ENCODE results near the gene SUPT20HL1.
"Not testable (repeated sequence)": the region's sequence is repeated elsewhere in the genome, so short reads cannot be mapped to it uniquely, and the experiment has no call there.

The SUPT20HL1 gene

GRCh38 chrX:24360272-24360671, at the start of gene SUPT20HL1:
Gene SUPT20HL1, plus strand, starts transcription at chrX:24360639. Its CDS starts 2,122 bp downstream, at chrX:24362761.
- DNase-seq (ENCODE audit: low spot score): no peak

DNA sequence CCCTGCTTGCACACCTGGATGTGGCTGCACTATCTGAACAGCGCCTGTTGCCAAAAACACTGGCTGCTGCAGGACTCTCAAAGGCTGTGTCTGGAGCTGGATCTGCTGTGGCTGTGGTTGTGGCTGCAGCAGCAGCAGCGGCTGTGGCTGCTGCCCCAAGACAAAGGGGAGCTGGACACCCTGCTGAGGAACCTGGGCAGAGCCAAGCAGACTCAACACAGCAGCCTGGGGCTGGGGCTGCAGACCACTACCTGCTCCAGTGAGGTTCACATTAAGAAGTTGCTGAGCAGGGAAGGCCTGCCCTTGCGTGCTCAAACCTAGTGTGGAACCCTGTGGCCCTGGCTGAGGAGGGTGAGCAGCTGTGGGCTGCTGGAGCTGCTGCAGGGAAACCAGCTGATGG, 49.5 kb upstream of the SUPT20HL1 start:
- not testable (repeated sequence) for DNase-seq (ENCODE audit: low spot score)

DNA sequence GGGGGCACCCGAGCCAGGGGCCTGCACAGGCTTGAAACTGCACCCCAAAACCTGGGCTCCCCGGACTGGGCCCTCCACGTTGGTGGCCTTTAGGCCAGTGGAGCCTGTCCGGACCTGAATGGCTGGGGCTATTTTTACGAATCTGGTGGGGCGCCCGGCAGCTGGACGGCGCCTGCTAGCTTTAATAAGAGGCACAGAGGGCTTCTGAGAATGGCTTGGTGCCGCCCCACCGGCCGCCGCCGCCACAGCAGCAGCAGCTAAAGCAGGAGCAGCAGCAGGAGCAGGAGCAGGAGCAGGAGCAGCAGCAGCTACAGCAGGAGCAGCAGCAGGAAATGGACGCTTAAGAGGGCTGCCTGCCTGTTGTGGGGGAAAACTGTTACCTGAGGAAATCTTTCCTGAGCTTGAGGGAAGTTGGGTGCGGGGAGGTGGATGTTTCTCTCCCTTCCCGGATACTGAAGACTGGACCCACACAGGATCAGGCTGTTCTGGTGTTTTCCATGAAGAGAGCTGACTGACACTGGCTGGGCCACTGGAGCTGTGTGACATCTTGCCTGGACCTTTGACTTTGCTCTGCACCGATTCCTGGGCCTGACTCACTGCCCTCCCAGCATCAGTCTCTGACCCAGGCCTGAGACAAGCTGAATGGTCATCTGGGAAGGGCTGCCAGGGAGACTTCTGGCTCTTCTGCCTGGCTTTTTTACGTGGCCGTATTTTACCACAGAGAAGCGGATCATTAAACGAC, 48.8 kb upstream of the SUPT20HL1 start:
- DNase-seq (ENCODE audit: low spot score): not testable (repeated sequence)

GRCh38 chrX:24312249-24312607, 48.2 kb upstream of the SUPT20HL1 start:
- DNase-seq (ENCODE audit: low spot score): not testable (repeated sequence)

GRCh38 chrX:24314019-24314635, 46.3 kb upstream of the SUPT20HL1 start, which contains the start of gene SUPT20HL2:
Gene SUPT20HL2, minus strand, starts transcription at chrX:24314069. Its CDS starts 754 bp downstream, at chrX:24313315.
- no peak for DNase-seq (ENCODE audit: low spot score)

DNA sequence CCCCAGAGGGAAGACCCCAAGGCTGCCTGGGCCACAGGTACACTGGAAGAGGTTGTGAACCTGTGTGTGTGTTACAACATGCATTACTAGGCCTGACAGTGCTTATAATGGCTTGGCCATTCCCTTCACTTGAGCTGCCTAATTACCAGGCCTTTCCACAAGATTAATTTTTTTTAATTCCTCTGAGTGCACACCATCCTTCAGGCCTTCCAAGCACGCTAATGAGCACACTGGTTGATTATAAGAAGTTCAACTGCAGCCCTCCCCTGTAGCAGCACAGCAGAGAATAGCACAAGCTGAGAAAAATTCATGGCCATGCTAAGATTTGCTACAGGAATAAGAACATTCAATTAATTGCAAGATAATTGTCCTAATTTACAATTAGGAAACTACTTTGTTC, 44.3 kb upstream of the SUPT20HL1 start:
- DNase-seq (ENCODE audit: low spot score): no peak

DNA sequence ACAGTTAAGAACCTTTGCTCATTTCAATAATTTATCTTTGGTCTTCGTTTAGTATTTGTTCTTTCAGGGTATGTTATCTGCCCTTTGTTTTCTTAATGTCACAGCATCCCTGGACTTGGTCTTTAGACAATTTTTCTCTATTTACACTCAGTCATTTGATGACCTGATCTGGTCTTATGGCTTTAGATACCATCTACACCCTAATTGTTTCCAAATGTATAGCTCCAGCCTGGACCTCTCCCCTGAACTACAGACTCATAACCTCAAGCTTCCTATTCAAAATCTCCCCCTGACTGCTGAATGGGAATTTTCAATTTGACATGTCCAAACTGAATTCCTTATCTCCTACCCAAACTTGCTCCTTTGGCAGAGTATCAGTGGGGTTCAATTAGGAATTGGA, 42.9 kb upstream of the SUPT20HL1 start:
- DNase-seq (ENCODE audit: low spot score): no peak

DNA sequence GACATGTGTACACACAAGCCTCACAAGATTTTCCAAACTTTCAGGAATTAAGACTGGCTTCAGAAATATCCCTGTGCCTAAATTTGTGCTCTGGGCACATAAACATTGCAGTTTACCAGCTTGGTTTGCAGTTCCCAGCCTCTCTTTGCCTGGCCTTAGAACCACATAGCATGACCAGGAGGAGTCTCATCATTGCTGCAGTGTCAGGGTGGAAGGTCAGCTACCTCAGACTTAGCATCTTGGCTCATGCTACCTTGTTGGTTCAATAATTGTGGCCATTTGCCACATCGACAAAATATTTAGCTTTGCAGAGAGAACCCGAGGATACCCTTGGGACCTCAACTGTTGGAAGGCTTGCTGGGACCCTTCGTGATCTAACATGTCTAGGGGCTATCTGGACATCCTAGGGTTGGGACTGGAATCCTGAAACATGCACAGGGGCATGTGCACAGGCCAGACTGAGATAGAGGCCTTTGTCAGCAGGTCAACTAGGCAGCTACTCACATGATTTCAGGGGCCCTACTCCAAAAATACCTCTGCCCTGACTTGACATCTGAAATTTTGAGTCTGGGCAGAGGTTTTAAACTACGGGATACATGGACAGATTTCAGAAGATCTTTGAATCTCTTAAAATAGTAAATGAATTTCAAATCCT, 38.6 kb upstream of the SUPT20HL1 start:
- no peak for DNase-seq (ENCODE audit: low spot score)

- no peak for DNase-seq (ENCODE audit: low spot score)
Observed at GRCh38 chrX:24325231-24325630, 35.2 kb upstream of the SUPT20HL1 start.

GRCh38 chrX:24332878-24333277, 27.6 kb upstream of the SUPT20HL1 start:
- DNase-seq (ENCODE audit: low spot score): no peak

- no peak for DNase-seq (ENCODE audit: low spot score)
Observed at GRCh38 chrX:24333371-24333770, 27.1 kb upstream of the SUPT20HL1 start.

DNA sequence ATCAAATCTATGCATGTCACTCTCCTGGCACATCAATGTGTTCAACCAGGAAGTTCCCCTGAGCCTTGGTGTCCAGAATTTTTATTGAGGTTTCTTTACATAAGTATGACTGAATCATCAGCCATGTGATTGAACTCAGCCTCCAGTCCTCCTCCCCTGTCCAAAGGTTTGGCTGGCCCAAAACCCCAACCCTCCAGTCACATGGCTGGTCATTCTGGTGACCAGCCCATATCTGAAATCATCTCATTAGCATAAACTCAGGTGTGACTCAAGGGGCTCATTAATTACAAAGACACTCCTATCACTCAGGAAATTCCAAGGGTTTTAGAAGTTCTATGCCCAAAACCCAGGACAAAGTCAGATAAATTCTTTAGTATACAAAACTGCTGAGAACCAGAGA, 26.0 kb upstream of the SUPT20HL1 start:
- DNase-seq (ENCODE audit: low spot score): no peak

DNA sequence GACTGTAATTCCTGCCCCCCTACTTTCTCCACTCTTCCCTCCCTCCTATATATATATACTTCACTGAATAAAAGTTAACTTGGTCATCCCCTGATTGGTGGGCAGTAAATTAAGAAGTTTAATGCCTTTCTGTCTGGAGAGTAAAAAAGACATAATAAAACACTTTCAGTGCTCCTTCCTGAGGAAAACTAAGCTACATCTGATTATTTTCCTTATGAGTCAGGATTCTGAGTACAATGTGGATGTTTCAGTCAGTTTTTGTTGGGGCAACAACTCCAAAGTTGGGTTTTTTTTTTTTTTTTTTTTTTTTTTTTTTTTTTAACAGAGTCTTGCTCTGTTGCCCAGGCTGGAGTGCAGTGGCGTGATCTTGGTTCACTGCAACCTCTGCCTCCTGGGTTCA, 24.6 kb upstream of the SUPT20HL1 start:
- DNase-seq (ENCODE audit: low spot score): no peak

- DNase-seq (ENCODE audit: low spot score): no peak
Observed at GRCh38 chrX:24339911-24340310, 20.5 kb upstream of the SUPT20HL1 start.

DNA sequence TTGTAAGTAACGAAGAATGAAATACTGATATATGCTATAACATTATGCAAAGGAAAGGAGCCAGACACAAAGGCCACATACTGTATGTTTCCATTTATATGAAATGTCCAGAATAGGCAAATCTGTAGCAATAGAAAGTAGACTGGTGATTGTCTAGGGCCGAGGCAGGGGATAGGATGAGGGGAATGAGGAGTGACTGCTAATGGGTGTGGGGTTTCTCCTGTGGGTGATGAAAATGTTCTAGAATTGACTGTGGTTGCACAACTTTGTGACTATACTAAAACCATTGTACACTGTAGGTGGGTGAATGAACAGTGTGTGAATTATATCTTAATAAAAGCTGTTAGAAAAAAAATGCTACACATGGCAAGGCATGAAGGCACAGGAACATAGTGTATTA, 19.9 kb upstream of the SUPT20HL1 start:
- DNase-seq (ENCODE audit: low spot score): no peak

GRCh38 chrX:24341795-24342194, 18.6 kb upstream of the SUPT20HL1 start:
- peak; percentile 64 for DNase-seq (ENCODE audit: low spot score)

DNA sequence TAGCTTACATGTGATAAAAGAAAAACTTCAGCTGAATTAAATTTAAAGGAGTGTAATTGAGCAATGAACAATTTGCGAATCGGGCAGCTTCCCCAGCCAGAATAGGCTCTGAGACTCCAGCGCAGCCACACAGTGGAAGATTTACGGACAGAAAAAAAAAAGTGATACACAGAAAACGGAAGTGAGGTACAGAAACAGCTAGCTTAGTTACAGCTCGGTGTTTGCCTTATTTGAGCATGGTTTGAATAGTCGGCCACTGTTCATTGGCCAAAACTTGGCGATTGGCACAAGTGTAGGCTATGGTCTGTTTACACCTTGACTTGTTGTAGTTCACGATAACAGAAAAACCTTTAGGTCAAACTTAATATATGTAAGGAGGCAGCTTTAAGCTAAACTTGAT, 16.7 kb upstream of the SUPT20HL1 start:
- no peak for DNase-seq (ENCODE audit: low spot score)

DNA sequence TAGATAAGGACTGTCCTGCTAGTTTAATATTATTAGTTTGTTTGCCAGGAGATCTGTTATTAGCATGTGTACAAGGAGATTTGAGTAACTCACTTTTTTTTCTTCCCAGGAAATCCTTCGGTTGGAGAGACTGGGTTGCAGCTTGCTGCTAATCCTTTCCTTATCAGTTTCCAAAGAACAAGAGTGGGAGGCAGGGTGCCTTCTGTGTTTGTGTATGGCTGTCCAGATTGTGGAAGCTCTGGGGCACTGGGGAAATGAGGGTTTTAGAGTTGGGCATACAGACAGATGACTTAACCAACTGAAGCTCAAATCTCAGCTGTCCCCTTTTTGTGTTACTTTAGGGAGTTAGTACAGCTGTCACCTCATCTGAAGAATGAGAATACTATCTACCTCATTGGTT, 12.6 kb upstream of the SUPT20HL1 start:
- no peak for DNase-seq (ENCODE audit: low spot score)

GRCh38 chrX:24350217-24350616, 10.2 kb upstream of the SUPT20HL1 start:
- DNase-seq (ENCODE audit: low spot score): no peak

DNA sequence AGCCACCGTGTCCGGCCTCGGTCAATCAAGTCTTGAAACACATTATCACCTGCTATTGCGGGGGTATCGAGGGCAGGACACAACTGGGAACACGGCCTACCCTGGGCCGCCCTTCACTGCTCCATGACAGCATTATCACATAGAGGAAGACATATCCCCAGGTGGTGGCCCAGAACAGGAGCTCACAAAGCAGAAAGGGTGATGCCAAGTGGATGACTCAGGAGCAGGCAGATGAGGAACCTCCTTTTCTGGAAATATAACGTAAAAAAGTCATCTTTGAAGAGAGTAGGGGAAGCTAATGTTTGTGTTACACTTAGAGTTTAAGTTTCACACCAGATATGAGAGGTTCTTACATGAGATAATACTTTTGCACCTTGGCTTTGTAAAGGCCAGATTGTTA, 5.3 kb upstream of the SUPT20HL1 start:
- DNase-seq (ENCODE audit: low spot score): no peak

GRCh38 chrX:24357106-24357505, 3.3 kb upstream of the SUPT20HL1 start:
- peak; percentile 25 for DNase-seq (ENCODE audit: low spot score)

GRCh38 chrX:24362089-24362745, 1.8 kb downstream of the SUPT20HL1 start:
- not testable (repeated sequence) for DNase-seq (ENCODE audit: low spot score)

Measured in AG08395 (cell line).